H1 (cell line): Measurements from ENCODE around the gene PCCA. TPM values are rescaled to one million over a fixed set of nuclear protein-coding genes. Genes with fewer than 3 reads are reported as not detected.

Experiments used
- CTCF ChIA-PET: fragments of 300-600 bp; sonication (Branson Sonifier 250); formaldehyde crosslinking; loops from one replicate; lab custom pipeline; 2021; ENCODE audit not compliant: partially characterized antibody; lab: Charles Lee
- POLR2A ChIA-PET: fragments of 300-600 bp; sonication (Branson Sonifier 250); formaldehyde crosslinking; loops from one replicate; lab custom pipeline; 2021; ENCODE audit warnings: inconsistent platforms; ENCODE audit not compliant: partially characterized antibody; lab: Charles Lee
- DNase-seq, 2 experiments: peaks; one replicate each; pipeline versions ENCODE4 v3.0.0 to v3.0.0-alpha.2; 2010 to 2022; ENCODE audit warnings: low spot score in 2 of 2, low read depth in 1 of 2, mixed read lengths in 1 of 2
- FAIRE-seq: peaks from 2 replicates; lab custom pipeline; 2011; peaks lifted over from hg19 to GRCh38; lab: Jason Lieb, UNC
- H2AFZ ChIP-seq: 2 replicates; pipeline ENCODE4 v1.8.1; 2012; ENCODE audit warnings: low read length, inconsistent platforms
- H2AK5ac ChIP-seq: 2 replicates; pipeline ENCODE4 v1.6.1; 2013; ENCODE audit warnings: low read depth, low read length
- H2BK120ac ChIP-seq: replicated peaks from 2 replicates; pipeline ENCODE3; 2013; ENCODE audit warnings: low read depth, low read length, inconsistent platforms
- H2BK12ac ChIP-seq: 2 replicates; pipeline ENCODE4 v1.6.1; 2013; ENCODE audit warnings: low read depth, low read length
- H2BK15ac ChIP-seq: 2 replicates; pipeline ENCODE4 v1.6.1; 2013; ENCODE audit warnings: low read length
- H2BK20ac ChIP-seq: 2 replicates; pipeline ENCODE4 v1.6.1; 2013; ENCODE audit warnings: low read length
- H2BK5ac ChIP-seq: 2 replicates; pipeline ENCODE4 v1.6.1; 2013; ENCODE audit warnings: low read depth, low read length
- H3K14ac ChIP-seq: 2 replicates; pipeline ENCODE4 v1.6.1; 2013; ENCODE audit warnings: inconsistent platforms; ENCODE audit not compliant: insufficient read length
- H3K18ac ChIP-seq: 2 replicates; pipeline ENCODE4 v1.6.1; 2013; ENCODE audit warnings: low read length; ENCODE audit errors: extremely low read depth
- H3K23ac ChIP-seq: 2 replicates; pipeline ENCODE4 v1.6.1; 2013; ENCODE audit warnings: inconsistent platforms; ENCODE audit not compliant: insufficient read length
- H3K23me2 ChIP-seq: 2 replicates; pipeline ENCODE4 v1.6.1; 2013; ENCODE audit warnings: low read depth, low read length
- H3K27ac ChIP-seq: 2 replicates; pipeline ENCODE4 v1.6.1; 2011; ENCODE audit warnings: low read depth, low read length, inconsistent platforms
- H3K27me3 ChIP-seq, 4 experiments: replicated peaks in 1 of 4; 1 replicate in 1 of 4; 2 replicates in 3 of 4; pipeline versions ENCODE4 v1.6.1 to v1.8.1; 2011 to 2013; ENCODE audit warnings: low read length in 3 of 4, mild to moderate bottlenecking in 3 of 4, inconsistent platforms in 2 of 4, mixed read lengths in 2 of 4, moderate library complexity in 1 of 4; ENCODE audit not compliant: control insufficient read depth in 3 of 4, insufficient read depth in 3 of 4; ENCODE audit errors: extremely low read depth in 1 of 4
- H3K36me3 ChIP-seq, 4 experiments: 2 replicates each; pipeline versions ENCODE4 v1.6.1 to v1.8.1; 2011 to 2013; ENCODE audit warnings: mild to moderate bottlenecking in 4 of 4, low read length in 3 of 4, moderate library complexity in 2 of 4, control low read depth in 1 of 4, inconsistent platforms in 1 of 4; ENCODE audit not compliant: insufficient read depth in 4 of 4, control insufficient read depth in 2 of 4
- H3K4ac ChIP-seq: replicated peaks from 2 replicates; pipeline ENCODE3; 2013; ENCODE audit warnings: low read length, low read depth, mixed read lengths, inconsistent platforms; ENCODE audit not compliant: insufficient read length
- H3K4me1 ChIP-seq, 4 experiments: replicated peaks in 1 of 4; 1 replicate in 1 of 4; 2 replicates in 3 of 4; pipeline versions ENCODE4 v1.6.1 to v1.8.1; 2011 to 2013; ENCODE audit warnings: low read length in 3 of 4, inconsistent platforms in 2 of 4, mixed read lengths in 1 of 4; ENCODE audit not compliant: insufficient read depth in 4 of 4, control insufficient read depth in 3 of 4
- H3K4me2 ChIP-seq, 2 experiments: 2 replicates each; pipeline versions ENCODE4 v1.6.1 to v1.8.1; 2011 to 2013; ENCODE audit warnings: low read depth in 2 of 2, low read length in 2 of 2, control low read depth in 1 of 2, inconsistent platforms in 1 of 2, mild to moderate bottlenecking in 1 of 2; ENCODE audit not compliant: insufficient read depth in 1 of 2
- H3K4me3 ChIP-seq, 4 experiments: fragments of 200-600, 300-600 bp in 1 of 4; sonication (generic), shearing (Covaris generic), sonication (Bioruptor Twin) in 1 of 4; 2 replicates each; pipeline versions ENCODE4 v1.5.1 to v1.8.1; 2011 to 2016; ENCODE audit warnings: low read length in 4 of 4, low read depth in 3 of 4, control low read depth in 2 of 4, inconsistent platforms in 2 of 4, mild to moderate bottlenecking in 2 of 4, mixed read lengths in 1 of 4, moderate library complexity in 1 of 4; ENCODE audit not compliant: insufficient read depth in 2 of 4; ENCODE audit errors: extremely low read depth in 1 of 4
- H3K56ac ChIP-seq: replicated peaks from 2 replicates; pipeline ENCODE3; 2013; ENCODE audit warnings: low read depth, mild to moderate bottlenecking, mixed read lengths, low read length, inconsistent platforms; ENCODE audit not compliant: insufficient read length
- H3K79me1 ChIP-seq: 2 replicates; pipeline ENCODE4 v1.6.1; 2013; ENCODE audit warnings: low read depth, low read length, control low read depth
- H3K79me2 ChIP-seq, 2 experiments: 2 replicates each; pipeline versions ENCODE4 v1.6.1 to v1.8.1; 2012 to 2013; ENCODE audit warnings: low read length in 2 of 2, mild to moderate bottlenecking in 2 of 2, inconsistent platforms in 1 of 2; ENCODE audit not compliant: insufficient read depth in 2 of 2, control insufficient read depth in 1 of 2
- H3K9ac ChIP-seq, 4 experiments: replicated peaks in 1 of 4; 1 replicate in 1 of 4; 2 replicates in 3 of 4; pipeline versions ENCODE4 v1.6.1 to v1.8.1; 2011 to 2013; ENCODE audit warnings: low read depth in 3 of 4, low read length in 3 of 4, control low read depth in 2 of 4, mild to moderate bottlenecking in 2 of 4, moderate library complexity in 2 of 4, inconsistent platforms in 1 of 4; ENCODE audit errors: extremely low read depth in 1 of 4
- H3K9me3 ChIP-seq, 2 experiments: 2 replicates each; pipeline versions ENCODE4 v1.6.1 to v1.8.1; 2012 to 2013; ENCODE audit warnings: mild to moderate bottlenecking in 2 of 2, moderate library complexity in 2 of 2, control low read depth in 1 of 2, inconsistent platforms in 1 of 2, low read depth in 1 of 2, low read length in 1 of 2, mixed read lengths in 1 of 2; ENCODE audit not compliant: insufficient read depth in 2 of 2
- H4K20me1 ChIP-seq, 2 experiments: replicated peaks in 1 of 2; 2 replicates each; pipeline versions ENCODE3 to v1.8.1; 2011 to 2013; ENCODE audit warnings: inconsistent platforms in 2 of 2, low read length in 2 of 2, mild to moderate bottlenecking in 1 of 2; ENCODE audit not compliant: insufficient read depth in 2 of 2, control insufficient read depth in 1 of 2
- H4K5ac ChIP-seq: 2 replicates; pipeline ENCODE4 v1.6.1; 2013; ENCODE audit warnings: low read length, low read depth, mixed read lengths, inconsistent platforms; ENCODE audit not compliant: insufficient read length
- H4K8ac ChIP-seq: 2 replicates; pipeline ENCODE4 v1.8.0; 2013; ENCODE audit warnings: mild to moderate bottlenecking, moderate library complexity, low read length, inconsistent platforms; ENCODE audit not compliant: insufficient read depth; ENCODE audit errors: extremely low read depth
- H4K91ac ChIP-seq: replicated peaks from 2 replicates; pipeline ENCODE3; 2013; ENCODE audit warnings: low read length, mixed read lengths, inconsistent platforms; ENCODE audit not compliant: insufficient read length
- CEBPB ChIP-seq: IDR thresholded peaks from 2 replicates; pipeline ENCODE4 v1.6.1; 2012; ENCODE audit warnings: low read depth, low read length
- RFX5 ChIP-seq: IDR thresholded peaks from 2 replicates; pipeline ENCODE4 v1.6.1; 2011; ENCODE audit warnings: low read depth, low read length, improper control_type of control experiment, borderline replicate concordance
- SIX5 ChIP-seq: IDR thresholded peaks from 2 replicates; pipeline ENCODE4 v1.6.1; 2011; ENCODE audit warnings: mild to moderate bottlenecking, low read depth, low read length
- WGBS, 2 experiments: shearing (Covaris generic) in 1 of 2; methylation state at CpG; one replicate each; pipeline versions ENCODE4 v1.1.6 to v1.1.7; 2013 to 2015; ENCODE audit warnings: low lambda C conversion rate in 2 of 2, mixed read lengths in 2 of 2, inconsistent platforms in 1 of 2, low coverage in 1 of 2, missing lambda C conversion rate in 1 of 2; ENCODE audit not compliant: insufficient replicate concordance in 2 of 2, insufficient coverage in 1 of 2, insufficient read length in 1 of 2; ENCODE audit errors: extremely low coverage in 1 of 2, missing lambda C conversion rate in 1 of 2; 5-methylcytosine and 5-hydroxymethylcytosine counted together
- polyA plus RNA-seq, 7 experiments: library from polyadenylated mRNA; depleted of rRNA in 3 of 7; stranded (reverse) in 5 of 7; unstranded in 2 of 7; fragments of >200 nt in 5 of 7; fragments of 200-250 nt in 2 of 7; gene quantifications; 1 replicate in 5 of 7; 2 replicates in 1 of 7; 4 replicates in 1 of 7; pipeline versions ENCODE4 v1.2.1 to v1.2.3, GENCODE V29; 2011 to 2013; ENCODE audit warnings: missing spikeins in 2 of 7, mixed read lengths in 2 of 7
- total RNA-seq: library from RNA; stranded (reverse); fragmentation: NEBNext Ultra II Directional; extraction: Animal tissue kit (Norgen Biotek cat#: 25700); gene quantifications from 2 replicates; pipeline ENCODE4 v1.2.1, GENCODE V29; 2021

The PCCA gene
- total and polyA plus RNA-seq, 2 of the 8 experiments (the other 6 are each of a cell fraction or from before 2014, with no cell fraction given), result 18.4 to 49.8 TPM

GRCh38 chr13:100230769-100231149 is 141.9 kb downstream of the PCCA start:
- CTCF ChIA-PET, result interaction anchor here (1.0 to 1.4 kb wide), 3 partner anchors 9 to 284 kb away, joined by 3 to 4 read pairs (median 4); no protein-coding TSS in a partner anchor
- WGBS, 2 experiments, result 93% methylated on average over 3 of the region's 3 CpGs; no CpG with 5 or more reads in 1 of the 2 experiments
- H2BK12ac ChIP-seq, result no peak overlapping the region
- no peak for TF ChIP-seq CEBPB
- no peak for TF ChIP-seq SIX5
- no peak for TF ChIP-seq RFX5

More at GRCh38 chr13:100230769-100231149, 141.9 kb downstream of the PCCA start:
- POLR2A ChIA-PET, result no interaction called here
- H2BK5ac ChIP-seq, result 0 out of 2 replicates have a peak overlapping the region, but pooled peaks have one; percentile 3
- no peak overlapping the region for H2AFZ ChIP-seq
- no peak overlapping the region for H2BK20ac ChIP-seq
- FAIRE-seq, result no peak
- H3K56ac ChIP-seq, result no peak overlapping the region
- no peak overlapping the region; the same call in 1 of the 2 replicates for H2BK15ac ChIP-seq
- H3K79me1 ChIP-seq, result no peaks in the 10 kb centered on the region; the same call in 1 of the 2 replicates
- H3K18ac ChIP-seq, result no peak overlapping the region
- H3K9ac ChIP-seq, result no peak overlapping the region
- H3K4me1 ChIP-seq, result peaks cover 4 to 15% (median 10%) of the 10 kb centered on the region in 4 experiments; a peak in 6 of 7 replicates
- H3K79me2 ChIP-seq, result peaks cover 0 to 22% of the 10 kb centered on the region in 2 experiments; a peak in 1 of 4 replicates
- H2AK5ac ChIP-seq, result no peak overlapping the region
- DNase-seq, result no peak
- no peak overlapping the region for H4K8ac ChIP-seq
- H3K23ac ChIP-seq, result no peak overlapping the region
- no peak overlapping the region for H3K4ac ChIP-seq
- no peaks in the 10 kb centered on the region for H3K36me3 ChIP-seq
- H3K4me2 ChIP-seq, result no peak overlapping the region
- H4K5ac ChIP-seq, result no peak overlapping the region
- no peak overlapping the region for H3K14ac ChIP-seq
- 0 out of 2 replicates have a peak overlapping the region, but pooled peaks have one; percentile 2 for H3K27ac ChIP-seq
- H4K20me1 ChIP-seq, result no peaks in the 10 kb centered on the region
- H2BK120ac ChIP-seq, result no peak overlapping the region
- no peaks in the 10 kb centered on the region; the same call in 1 of the 2 replicates for H3K23me2 ChIP-seq
- H3K9me3 ChIP-seq, result no peaks in the 10 kb centered on the region
- H3K4me3 ChIP-seq, result no peak overlapping the region
- H4K91ac ChIP-seq, result no peak overlapping the region
- no peaks in the 10 kb centered on the region for H3K27me3 ChIP-seq
